ENCODE data around the gene COL5A1.

GRCh38 chr9:134807716-134808446 is 166.3 kb downstream of the COL5A1 start:
- TF ChIP-seq CTCF (IDR thresholded peaks at IDR 0.05) (no peak), POLR2A (IDR thresholded peaks at IDR 0.05) (no peak)

All from Peyer's patch (tissue), 4 donors.